Activated CD8-positive, alpha-beta T cell treated with anti-CD3 and anti-CD28 coated beads for 36 hours (primary cell): Measurements from ENCODE around the gene TMC4. TPM values are rescaled to one million over a fixed set of nuclear protein-coding genes. Genes with fewer than 3 reads are reported as not detected.

ENCODE experiments used
- ATAC-seq: fragments of 200-7000 bp; cut with Tn5 transposase; one replicate; pipeline ENCODE4 v1.10.0; 2021; ENCODE audit warnings: mild to moderate bottlenecking, moderate library complexity
- CTCF ChIA-PET: fragments of 350-600 bp; sonication (Branson Sonifier 250); formaldehyde crosslinking; loops from one replicate; lab custom pipeline; 2021; ENCODE audit warnings: antibody characterized with exemption; lab: Charles Lee
- POLR2A ChIA-PET: fragments of 350-600 bp; sonication (Branson Sonifier 250); formaldehyde crosslinking; loops from one replicate; lab custom pipeline; 2021; ENCODE audit warnings: antibody characterized with exemption; lab: Charles Lee
- DNase-seq: peaks from one replicate; pipeline ENCODE4 v3.0.0-alpha.2; 2020
- H3K27ac Mint-ChIP-seq: one replicate; pipeline ENCODE4 v1.8.0; 2021; ENCODE audit warnings: mild to moderate bottlenecking, mixed read lengths
- H3K27me3 Mint-ChIP-seq: one replicate; pipeline ENCODE4 v1.8.0; 2021; ENCODE audit warnings: mixed read lengths
- H3K36me3 Mint-ChIP-seq: one replicate; pipeline ENCODE4 v1.8.0; 2021; ENCODE audit warnings: low read depth, mixed read lengths
- H3K4me1 Mint-ChIP-seq: one replicate; pipeline ENCODE4 v1.8.0; 2021; ENCODE audit warnings: low read depth, mixed read lengths
- H3K4me3 Mint-ChIP-seq: one replicate; pipeline ENCODE4 v1.8.0; 2021; ENCODE audit warnings: mild to moderate bottlenecking, moderate library complexity, mixed read lengths
- H3K9me3 Mint-ChIP-seq: one replicate; pipeline ENCODE4 v1.8.0; 2021; ENCODE audit warnings: mixed read lengths
- intact Hi-C: fragments of 100-400 bp; cut with micrococcal nuclease; formaldehyde crosslinking; loops from one replicate; pipeline ENCODE4 v1.10.0; 2022
- total RNA-seq, 2 experiments: library from RNA; stranded (reverse); gene quantifications; one replicate each; pipeline ENCODE4 v1.2.3, GENCODE V29; 2021
- TF ChIP-seq, protein P1 (sequence below): fragments of 200-600 bp; IDR thresholded peaks from one replicate; pipeline ENCODE4 v1.8.0; 2022; ENCODE audit warnings: antibody characterized with exemption, mild to moderate bottlenecking

Gene TMC4
- total RNA-seq, 2 experiments from 2014 or later = 0.54 TPM; not detected in 1

DNA sequence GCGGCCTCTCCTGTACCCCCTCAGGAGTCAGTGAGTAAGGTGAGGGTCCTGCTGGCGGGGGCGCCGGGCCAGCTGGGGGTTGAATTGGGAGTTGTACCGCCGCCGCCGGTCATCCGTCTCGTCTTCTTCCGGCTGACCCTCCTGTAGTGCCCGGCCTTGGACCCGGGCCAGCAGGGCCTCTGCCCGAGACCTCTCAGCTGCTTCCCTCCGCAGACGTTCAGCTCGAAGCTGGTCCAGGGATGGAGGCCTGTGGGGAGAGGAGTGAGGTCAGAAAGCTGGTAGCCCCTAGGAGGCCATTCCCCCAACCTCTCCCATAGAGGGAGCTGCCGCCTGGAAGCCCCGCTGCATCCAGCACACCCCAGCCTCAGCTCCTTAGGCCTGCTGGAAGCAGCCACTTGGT lies 17.3 kb downstream of the TMC4 start:
- TF ChIP-seq, protein P1, sequence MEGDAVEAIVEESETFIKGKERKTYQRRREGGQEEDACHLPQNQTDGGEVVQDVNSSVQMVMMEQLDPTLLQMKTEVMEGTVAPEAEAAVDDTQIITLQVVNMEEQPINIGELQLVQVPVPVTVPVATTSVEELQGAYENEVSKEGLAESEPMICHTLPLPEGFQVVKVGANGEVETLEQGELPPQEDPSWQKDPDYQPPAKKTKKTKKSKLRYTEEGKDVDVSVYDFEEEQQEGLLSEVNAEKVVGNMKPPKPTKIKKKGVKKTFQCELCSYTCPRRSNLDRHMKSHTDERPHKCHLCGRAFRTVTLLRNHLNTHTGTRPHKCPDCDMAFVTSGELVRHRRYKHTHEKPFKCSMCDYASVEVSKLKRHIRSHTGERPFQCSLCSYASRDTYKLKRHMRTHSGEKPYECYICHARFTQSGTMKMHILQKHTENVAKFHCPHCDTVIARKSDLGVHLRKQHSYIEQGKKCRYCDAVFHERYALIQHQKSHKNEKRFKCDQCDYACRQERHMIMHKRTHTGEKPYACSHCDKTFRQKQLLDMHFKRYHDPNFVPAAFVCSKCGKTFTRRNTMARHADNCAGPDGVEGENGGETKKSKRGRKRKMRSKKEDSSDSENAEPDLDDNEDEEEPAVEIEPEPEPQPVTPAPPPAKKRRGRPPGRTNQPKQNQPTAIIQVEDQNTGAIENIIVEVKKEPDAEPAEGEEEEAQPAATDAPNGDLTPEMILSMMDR = no peak
- no peaks in the 10 kb centered on the region for H3K27me3 Mint-ChIP-seq
- DNase-seq (no peak), ATAC-seq (no peak)
- peaks cover 36% of the 10 kb centered on the region for H3K4me1 Mint-ChIP-seq
- H3K27ac Mint-ChIP-seq = peak overlapping the region; percentile 55
- peaks cover 36% of the 10 kb centered on the region for H3K36me3 Mint-ChIP-seq
- intact Hi-C loops = no loop called here
- CTCF ChIA-PET = no interaction called here
- H3K9me3 Mint-ChIP-seq = no peaks in the 10 kb centered on the region
- no peak overlapping the region for H3K4me3 Mint-ChIP-seq
- POLR2A ChIA-PET = interaction anchor here (0.6 to 1.3 kb wide), 3 partner anchors 8 to 40 kb away, joined by 3 to 4 read pairs (median 3); partner anchors contain the start of genes CNOT3, PRPF31 and TFPT

DNA sequence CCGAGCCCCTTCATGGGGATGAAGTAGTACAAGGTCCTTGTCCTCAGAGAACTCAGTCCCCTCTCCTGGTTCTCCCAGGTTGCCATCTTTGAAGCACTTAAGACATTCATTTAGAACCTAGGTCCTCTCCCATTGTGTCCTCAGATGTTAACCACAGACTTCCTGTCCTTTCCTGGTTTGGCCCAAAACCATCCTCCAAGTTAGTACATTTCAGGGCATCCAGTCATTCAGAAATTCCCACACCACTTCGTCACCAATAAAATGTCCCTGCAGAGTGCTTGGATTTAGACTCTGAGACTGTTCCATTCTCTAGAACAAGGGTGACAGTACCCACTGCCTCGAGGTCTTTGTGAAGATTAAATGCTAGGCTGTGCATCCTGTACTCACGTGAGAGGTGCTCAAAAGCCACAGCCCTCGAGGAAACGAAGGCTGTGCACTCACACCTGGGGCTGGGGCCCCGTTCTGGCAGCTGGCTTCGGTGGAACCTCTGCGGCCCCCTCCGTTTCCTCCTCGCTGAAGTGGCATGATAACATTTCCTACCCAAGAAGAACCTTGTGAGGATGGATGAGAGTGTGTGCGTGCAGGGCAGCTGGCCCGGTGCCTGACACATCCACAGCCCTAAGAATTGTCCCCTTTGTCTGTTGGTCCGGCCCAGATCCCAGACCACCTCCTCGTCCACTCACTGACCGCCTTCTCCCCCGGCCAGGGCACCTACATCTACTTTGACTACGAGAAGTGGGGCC lies 18.2 kb downstream of the TMC4 start:
- H3K9me3 Mint-ChIP-seq = no peaks in the 10 kb centered on the region
- TF ChIP-seq, protein P1 = no peak
- H3K4me1 Mint-ChIP-seq = peaks cover 32% of the 10 kb centered on the region
- peaks cover 41% of the 10 kb centered on the region for H3K36me3 Mint-ChIP-seq
- H3K27me3 Mint-ChIP-seq = no peaks in the 10 kb centered on the region
- H3K4me3 Mint-ChIP-seq = no peak overlapping the region
- intact Hi-C loops = no loop called here
- peak; percentile 3 for ATAC-seq
- ChIA-PET CTCF (no interaction called here), POLR2A (no interaction called here)
- peak overlapping the region; percentile 84 for H3K27ac Mint-ChIP-seq
- peak; percentile 75 for DNase-seq

DNA sequence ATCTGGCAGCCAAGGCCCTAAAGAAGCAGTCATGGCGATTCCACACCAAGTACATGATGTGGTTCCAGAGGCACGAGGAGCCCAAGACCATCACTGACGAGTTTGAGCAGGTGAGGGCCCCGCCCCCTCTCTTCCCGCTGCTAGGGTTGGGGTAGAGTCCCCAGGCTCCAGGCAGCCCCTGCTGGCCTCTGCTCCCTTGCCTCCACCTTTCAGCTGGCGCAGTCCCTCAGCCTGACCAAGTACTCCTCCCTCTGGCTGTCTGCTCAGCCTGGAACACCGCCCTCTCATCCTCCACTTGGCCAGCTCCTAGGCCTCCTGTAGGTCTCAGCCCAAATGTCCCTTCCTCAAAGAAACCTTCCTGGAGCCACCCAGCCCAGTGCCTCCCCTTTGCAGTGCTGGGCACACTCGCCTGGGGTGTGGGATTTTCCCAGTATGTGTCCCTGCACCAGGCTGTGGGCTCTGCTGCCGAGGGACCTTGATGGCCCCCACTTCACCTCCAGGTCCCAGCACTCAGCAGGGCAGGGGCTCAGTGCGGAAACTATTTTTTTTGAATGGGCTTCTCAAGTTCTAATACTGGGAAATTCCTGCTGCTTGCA lies 19.1 kb downstream of the TMC4 start:
- POLR2A ChIA-PET = interaction anchor here (1.1 to 2.7 kb wide), 4 partner anchors 10 to 38 kb away, joined by 3 to 10 read pairs (median 4); partner anchors contain the start of genes PRPF31 and TFPT
- H3K27ac Mint-ChIP-seq = peak overlapping the region; percentile 84
- ATAC-seq = no peak
- peaks cover 32% of the 10 kb centered on the region for H3K4me1 Mint-ChIP-seq
- no peak overlapping the region for H3K4me3 Mint-ChIP-seq
- CTCF ChIA-PET = no interaction called here
- H3K9me3 Mint-ChIP-seq = no peaks in the 10 kb centered on the region
- H3K27me3 Mint-ChIP-seq = no peaks in the 10 kb centered on the region
- TF ChIP-seq, protein P1 = no peak
- H3K36me3 Mint-ChIP-seq = peaks cover 47% of the 10 kb centered on the region
- no peak for DNase-seq
- intact Hi-C loops = no loop called here

DNA sequence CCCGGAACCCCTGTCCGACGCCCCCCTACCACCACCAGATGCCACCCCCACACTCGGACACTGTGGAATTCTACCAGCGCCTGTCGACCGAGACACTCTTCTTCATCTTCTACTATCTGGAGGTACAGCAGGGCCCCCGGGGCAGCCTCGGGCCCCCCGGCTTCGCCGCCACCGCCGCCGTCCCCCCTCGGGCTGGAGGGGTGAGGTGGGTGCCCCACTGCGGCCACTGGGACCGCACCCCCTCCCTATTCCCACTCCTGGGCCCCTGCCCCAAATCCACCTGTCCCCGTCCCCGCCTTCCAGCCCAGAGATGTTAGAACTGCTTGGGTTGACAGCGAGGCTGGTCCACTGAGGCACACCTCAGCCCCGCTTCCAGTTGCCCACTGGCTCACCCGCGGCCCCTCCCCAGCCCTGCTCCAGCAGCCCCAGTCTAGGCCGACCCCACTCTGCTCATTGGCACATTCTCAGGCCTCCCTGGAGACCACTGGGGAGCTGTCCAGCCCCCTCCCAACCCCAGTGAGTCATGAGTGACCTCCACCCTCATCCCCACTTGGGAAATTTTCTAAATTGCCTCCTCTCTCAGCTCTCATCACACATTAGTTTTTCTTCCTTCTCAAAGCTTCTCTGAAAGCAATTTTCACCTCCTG lies 20.0 kb downstream of the TMC4 start:
- ChIA-PET POLR2A (interaction anchor here (0.9 to 2.7 kb wide), 5 partner anchors 10 to 37 kb away, joined by 3 to 10 read pairs (median 4); partner anchors contain the start of genes PRPF31 and TFPT), CTCF (no interaction called here)
- H3K27ac Mint-ChIP-seq = peak overlapping the region; percentile 63
- peaks cover 47% of the 10 kb centered on the region for H3K36me3 Mint-ChIP-seq
- TF ChIP-seq, protein P1 = no peak
- DNase-seq = no peak
- peaks cover 25% of the 10 kb centered on the region for H3K4me1 Mint-ChIP-seq
- no peaks in the 10 kb centered on the region for H3K27me3 Mint-ChIP-seq
- no peak overlapping the region for H3K4me3 Mint-ChIP-seq
- no peak for ATAC-seq
- intact Hi-C loops = no loop called here
- H3K9me3 Mint-ChIP-seq = no peaks in the 10 kb centered on the region
